Suprapubic skin (tissue), 3 donors: ENCODE data around the gene RGPD8.

Experiments used
- CTCF ChIP-seq, 2 donors: fragments of 200-600 bp in 1 of 2; fragments of 450-650 bp in 1 of 2; sonication (generic) in 1 of 2; IDR thresholded peaks; one replicate each; pipeline ENCODE4 v1.5.1; 2016 to 2019; ENCODE audit warnings: antibody characterized with exemption in 2 of 2, mild to moderate bottlenecking in 1 of 2, moderate library complexity in 1 of 2
- EP300 ChIP-seq: sonication (generic); formaldehyde crosslinking; IDR thresholded peaks from one replicate; pipeline ENCODE4 v1.6.1; 2017; ENCODE audit warnings: antibody characterized with exemption

- TF ChIP-seq EP300 (no peak), CTCF (IDR thresholded peaks at IDR 0.05) (no peak)
Observed at GRCh38 chr2:112476434-112476833, 43.0 kb upstream of the RGPD8 start.
